GM21825 (cell line): ENCODE measurements around the gene HOXB5.

Source experiments
- ATAC-seq: cut with Tn5 transposase; IDR thresholded peaks from one replicate; pipeline ENCODE4 v1.9.1; 2021; ENCODE audit warnings: mild to moderate bottlenecking, moderate library complexity; ENCODE audit not compliant: unreplicated experiment

The HOXB5 gene

GRCh38 chr17:48577330-48577945 lies 16.1 kb downstream of the HOXB5 start:
- ATAC-seq: peak; percentile 5

GRCh38 chr17:48576479-48577309 lies 16.9 kb downstream of the HOXB5 start:
- no peak for ATAC-seq

GRCh38 chr17:48575673-48576478 lies 17.7 kb downstream of the HOXB5 start:
- ATAC-seq: no peak

- no peak for ATAC-seq
Measured at GRCh38 chr17:48575066-48575582, 18.5 kb downstream of the HOXB5 start.

GRCh38 chr17:48574505-48575065 lies 19.0 kb downstream of the HOXB5 start:
- ATAC-seq: no peak

GRCh38 chr17:48571826-48572417 lies 21.7 kb downstream of the HOXB5 start:
- no peak for ATAC-seq

- ATAC-seq: no peak
Measured at GRCh38 chr17:48571024-48571818, 22.4 kb downstream of the HOXB5 start.

GRCh38 chr17:48570325-48571023 lies 23.1 kb downstream of the HOXB5 start:
- no peak for ATAC-seq

GRCh38 chr17:48569674-48570324 lies 23.8 kb downstream of the HOXB5 start:
- no peak for ATAC-seq

GRCh38 chr17:48569240-48569582 lies 24.4 kb downstream of the HOXB5 start:
- ATAC-seq: no peak

- no peak for ATAC-seq
Measured at GRCh38 chr17:48568499-48569239, 24.9 kb downstream of the HOXB5 start.

- no peak for ATAC-seq
Measured at GRCh38 chr17:48567646-48568354, 25.8 kb downstream of the HOXB5 start.

GRCh38 chr17:48567209-48567608 lies 26.4 kb downstream of the HOXB5 start:
- no peak for ATAC-seq

GRCh38 chr17:48566717-48567116 lies 26.9 kb downstream of the HOXB5 start:
- ATAC-seq: no peak

- ATAC-seq: no peak
Measured at GRCh38 chr17:48565925-48566710, 27.5 kb downstream of the HOXB5 start.

- no peak for ATAC-seq
Measured at GRCh38 chr17:48565022-48565554, 28.5 kb downstream of the HOXB5 start.
